Nucleus accumbens (tissue), 56 donors: ENCODE measurements around the gene INF2.
"Not testable (repeated sequence)": the region's sequence is repeated elsewhere in the genome, so short reads cannot be mapped to it uniquely, and the experiment has no call there.

Experiments used
- DNase-seq, 56 donors: peaks; one replicate each; lab custom pipeline; 2025; lab: John Stamatoyannopoulos, UW

INF2 gene

GRCh38 chr14:104714681-104715080 is 25.3 kb downstream of the INF2 start:
- no peak for DNase-seq

DNA sequence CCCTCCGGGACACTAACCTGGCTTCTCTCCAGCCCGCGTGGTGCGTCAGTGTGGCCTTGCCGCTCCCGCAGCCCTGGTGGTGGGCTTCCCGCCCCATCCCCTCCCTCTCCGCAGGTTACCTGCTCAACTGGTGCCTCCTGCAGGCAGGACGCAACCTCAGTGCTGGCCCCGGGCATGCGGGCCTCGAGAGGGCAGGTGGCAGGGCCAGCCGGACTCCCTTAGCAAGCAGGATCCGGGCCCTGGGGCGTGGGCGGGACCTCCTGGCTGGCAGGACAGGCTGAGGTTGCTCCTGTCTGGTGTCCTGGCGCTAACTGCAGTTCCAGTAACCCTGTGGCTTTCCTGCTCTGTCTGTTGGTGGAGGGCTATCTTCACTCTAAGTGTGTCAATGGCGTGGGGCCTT is 26.0 kb downstream of the INF2 start:
- DNase-seq = no peak

GRCh38 chr14:104715871-104716270 is 26.5 kb downstream of the INF2 start:
- no peak for DNase-seq

GRCh38 chr14:104717137-104717536 is 27.7 kb downstream of the INF2 start:
- peak in 2 of 56 donors; percentile 11 to 29 for DNase-seq

DNA sequence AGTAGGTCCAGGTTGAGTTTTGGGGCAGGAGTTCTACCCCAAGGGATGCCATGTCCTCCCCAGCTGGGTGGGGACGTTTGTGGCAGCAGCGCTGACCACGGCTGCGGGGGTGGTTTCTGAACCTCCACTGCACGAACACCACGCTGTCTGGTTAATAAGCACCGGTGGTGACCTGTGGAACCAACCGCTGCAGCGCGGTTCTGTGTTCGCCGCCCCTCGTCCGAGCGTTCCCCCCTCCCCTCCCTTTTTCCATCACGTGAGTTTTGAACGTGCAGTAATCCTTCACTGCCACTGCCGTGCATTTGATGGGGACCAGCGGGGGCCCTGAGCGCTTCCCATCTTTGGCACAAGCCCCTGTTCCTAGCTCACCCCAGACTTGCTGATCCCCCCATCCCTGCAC is 28.2 kb downstream of the INF2 start:
- DNase-seq = no peak

DNA sequence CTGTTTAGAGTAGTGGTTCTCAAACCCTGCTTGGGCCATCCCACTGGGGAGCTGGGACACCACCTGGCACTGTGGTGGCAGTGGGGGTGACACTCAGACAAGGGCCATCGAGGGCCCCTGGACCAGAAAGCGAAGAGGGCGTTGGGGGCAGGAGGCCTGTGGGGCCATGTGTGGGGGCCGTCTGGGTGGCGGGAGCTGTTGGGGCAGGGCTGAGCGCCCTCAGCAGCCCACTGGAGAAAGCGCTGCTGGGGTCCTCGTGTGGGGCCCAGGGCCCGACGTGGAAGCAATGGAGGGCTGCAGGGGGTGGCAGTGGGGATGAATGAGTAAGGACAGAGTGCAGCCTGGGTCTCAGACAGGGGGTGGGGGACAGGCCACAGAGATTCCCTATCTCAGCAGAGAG is 28.7 kb downstream of the INF2 start:
- DNase-seq = no peak

DNA sequence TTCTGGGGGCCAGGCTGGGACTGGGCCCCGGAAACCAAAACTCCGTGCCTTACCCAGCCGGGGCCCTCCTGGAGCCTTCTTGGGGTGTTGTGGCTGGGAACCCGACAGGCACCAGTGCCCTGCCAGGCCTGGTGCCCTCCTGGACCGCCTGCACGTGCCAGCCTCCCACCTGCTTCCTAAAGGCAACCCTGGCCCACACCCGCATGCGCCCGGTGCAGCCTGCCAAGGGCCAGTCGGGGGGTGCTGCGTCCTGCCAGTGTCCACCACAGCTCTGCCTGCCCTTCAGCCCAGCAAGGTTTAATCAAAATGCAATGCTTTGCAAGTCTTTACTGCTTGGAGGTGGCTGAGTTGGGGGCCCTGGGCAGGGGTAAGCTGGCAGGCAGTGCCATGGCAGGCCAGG is 29.5 kb downstream of the INF2 start:
- DNase-seq = no peak

GRCh38 chr14:104719343-104719742 is 29.9 kb downstream of the INF2 start:
- no peak for DNase-seq

DNA sequence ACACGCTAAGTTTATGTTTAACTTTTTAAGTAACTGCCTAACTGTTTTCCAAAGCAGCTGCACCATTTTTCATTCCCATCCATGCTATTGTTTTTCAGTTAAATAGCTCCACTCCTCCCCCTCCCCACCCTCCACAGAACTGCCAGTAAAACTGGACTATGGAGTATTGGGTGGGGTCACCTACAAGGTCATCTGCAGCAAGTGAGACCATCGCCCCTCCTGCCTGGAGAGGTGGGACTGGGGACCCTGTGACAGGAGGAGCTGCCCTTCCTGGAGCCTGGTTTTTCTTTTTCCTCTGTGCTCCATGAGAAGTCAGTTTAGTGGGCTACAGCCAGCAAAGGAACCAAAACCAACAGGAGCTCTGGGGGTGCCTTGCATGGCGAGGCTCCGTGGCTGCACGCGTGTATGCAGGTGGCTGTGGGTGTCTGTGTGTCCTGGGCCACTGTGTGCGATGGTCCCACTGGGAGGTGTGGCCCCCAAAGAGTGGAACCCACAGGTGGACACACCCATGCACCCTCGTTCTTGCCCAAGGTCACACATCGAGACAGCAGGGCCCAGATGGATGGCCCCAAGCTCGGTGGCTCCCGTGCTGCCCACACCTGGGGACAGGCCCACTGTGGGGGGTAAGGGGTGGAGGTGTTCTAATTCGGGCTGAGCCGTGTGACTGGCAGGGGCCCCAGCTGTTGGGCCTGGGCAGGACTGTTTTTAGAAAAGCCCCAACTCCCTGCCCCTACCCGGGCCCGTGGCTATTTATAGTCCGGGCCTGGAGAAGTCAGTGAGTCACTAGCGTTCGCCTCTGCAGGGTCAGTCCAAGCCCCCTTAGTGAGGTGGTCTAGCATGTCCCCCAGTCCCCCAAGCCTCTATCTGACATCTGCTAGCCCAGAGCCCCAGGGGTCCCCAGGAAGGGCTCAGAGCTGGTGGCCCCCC is 32.4 kb downstream of the INF2 start:
- DNase-seq = no peak

GRCh38 chr14:104722938-104723650 is 33.7 kb downstream of the INF2 start:
- no peak for DNase-seq

DNA sequence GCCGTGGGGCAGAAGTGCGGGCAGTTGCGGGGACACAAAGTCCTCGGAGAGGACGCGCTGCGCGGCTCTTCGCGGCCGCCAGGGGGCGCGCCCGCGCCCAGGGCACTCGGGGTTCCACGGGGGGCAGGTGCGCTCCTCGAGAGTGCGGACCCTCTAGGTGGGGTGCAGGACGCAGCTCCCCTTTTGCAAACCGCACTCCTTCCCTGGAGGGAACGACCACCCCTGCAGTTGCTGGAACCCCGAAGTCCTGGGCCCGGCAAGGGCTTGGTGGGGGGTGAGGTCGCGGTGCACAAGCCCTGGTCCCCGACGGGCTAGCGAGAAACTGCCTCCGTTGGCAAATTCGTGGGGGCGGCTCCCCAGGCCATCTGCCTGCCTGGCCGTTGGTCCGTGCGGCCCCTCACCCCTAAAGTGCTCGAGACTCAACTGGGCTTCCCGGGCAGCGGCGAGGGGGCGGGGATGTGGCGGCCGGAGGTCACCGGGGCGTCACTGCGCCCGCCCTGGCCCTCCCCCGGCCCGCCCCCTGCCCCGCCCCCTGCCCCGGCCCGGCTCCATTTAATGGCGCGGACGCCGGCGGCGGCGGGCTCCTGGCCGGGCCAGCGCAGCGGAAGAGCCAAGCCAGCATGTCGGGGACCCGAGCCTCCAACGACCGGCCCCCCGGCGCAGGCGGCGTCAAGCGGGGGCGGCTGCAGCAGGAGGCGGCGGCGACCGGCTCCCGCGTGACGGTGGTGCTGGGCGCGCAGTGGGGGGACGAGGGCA is 34.4 kb downstream of the INF2 start, which contains the start of gene ADSS1:
ADSS1 (plus strand) TSS at position 579 of the 756 bp plus-strand sequence; CDS start at position 621, 42 bp downstream.
- DNase-seq = peak in 38 of 56 donors; percentile 22 to 81 (median 51)

GRCh38 chr14:104724407-104724980 is 35.1 kb downstream of the INF2 start:
- DNase-seq = peak in 9 of 56 donors; percentile 19 to 81 (median 49)

DNA sequence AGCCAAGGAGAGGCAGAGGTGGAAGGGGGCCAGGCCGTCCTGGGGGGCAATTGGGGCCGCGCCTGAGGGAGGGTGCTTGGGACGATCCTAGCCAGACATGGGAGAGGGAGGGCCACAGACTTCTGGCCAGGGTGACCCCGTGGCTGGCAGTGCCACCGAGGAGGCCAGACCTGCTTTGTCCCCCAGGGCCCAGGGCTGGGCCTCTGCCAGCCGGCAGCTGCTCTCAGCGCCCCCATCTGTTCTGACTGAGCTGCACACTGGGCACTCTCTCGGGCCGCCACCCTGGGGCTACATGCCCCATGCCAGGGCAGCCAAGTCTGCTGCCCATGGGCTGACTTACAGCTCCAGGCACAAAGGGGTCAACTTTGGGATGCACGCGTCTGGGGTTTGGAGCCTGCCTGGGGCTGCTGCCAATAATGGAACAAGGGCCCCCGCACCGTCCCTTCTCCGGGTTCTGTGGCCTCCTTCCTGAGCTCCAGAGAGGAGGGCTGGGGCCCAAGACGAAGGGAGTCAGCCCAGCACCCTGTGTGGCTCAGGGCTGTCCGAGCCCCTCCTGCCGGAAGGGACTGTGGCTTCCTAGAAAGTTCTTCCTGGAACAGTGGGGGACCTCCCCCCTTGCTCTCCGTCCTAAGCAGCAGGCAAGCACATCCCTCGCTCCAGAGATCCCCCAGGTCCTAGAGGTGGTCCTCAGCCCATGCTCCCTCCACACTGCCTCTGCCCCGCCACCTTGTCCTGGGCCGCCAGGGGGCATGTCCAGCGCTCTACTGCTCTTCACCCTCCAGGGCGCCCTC is 35.8 kb downstream of the INF2 start:
- peak in 29 of 56 donors; percentile 17 to 81 (median 39) for DNase-seq

DNA sequence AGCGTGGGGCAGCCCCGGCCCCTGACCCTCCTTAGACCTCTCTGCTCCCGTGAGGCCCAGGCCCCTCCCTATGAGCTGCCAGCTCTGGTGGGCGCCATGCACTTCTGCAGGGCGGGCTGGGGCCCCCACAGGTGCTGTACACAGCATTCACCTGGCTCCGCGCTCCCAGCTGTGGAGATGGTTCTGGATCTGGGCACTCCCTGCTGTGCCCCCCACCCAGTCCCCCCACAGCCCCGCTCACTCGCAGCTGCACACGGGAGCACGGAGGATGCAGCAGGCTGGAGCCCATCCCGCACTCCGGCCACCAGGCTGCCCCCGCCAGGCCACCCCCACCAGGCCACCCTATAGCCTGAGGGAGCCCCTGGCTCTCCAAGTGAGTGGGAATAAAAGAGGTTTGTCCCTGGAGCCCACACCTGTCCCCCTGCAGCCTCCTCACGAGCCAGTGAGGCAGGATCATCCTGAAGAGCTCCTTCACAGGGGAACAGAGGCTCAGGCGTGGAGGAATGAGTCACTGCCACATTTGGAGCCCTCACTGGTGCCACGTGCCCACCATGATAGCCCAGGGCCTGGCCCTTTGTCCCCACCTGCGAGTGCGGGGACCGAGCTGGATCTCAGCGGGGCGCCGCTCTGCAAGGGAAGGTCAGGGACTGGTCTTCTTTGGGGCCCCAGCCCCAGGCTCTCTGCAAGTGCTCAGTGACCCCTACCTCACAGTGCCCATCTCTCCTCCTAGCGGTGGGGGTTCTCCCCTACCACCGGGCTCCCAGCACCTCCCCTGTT is 36.5 kb downstream of the INF2 start:
- no peak for DNase-seq

DNA sequence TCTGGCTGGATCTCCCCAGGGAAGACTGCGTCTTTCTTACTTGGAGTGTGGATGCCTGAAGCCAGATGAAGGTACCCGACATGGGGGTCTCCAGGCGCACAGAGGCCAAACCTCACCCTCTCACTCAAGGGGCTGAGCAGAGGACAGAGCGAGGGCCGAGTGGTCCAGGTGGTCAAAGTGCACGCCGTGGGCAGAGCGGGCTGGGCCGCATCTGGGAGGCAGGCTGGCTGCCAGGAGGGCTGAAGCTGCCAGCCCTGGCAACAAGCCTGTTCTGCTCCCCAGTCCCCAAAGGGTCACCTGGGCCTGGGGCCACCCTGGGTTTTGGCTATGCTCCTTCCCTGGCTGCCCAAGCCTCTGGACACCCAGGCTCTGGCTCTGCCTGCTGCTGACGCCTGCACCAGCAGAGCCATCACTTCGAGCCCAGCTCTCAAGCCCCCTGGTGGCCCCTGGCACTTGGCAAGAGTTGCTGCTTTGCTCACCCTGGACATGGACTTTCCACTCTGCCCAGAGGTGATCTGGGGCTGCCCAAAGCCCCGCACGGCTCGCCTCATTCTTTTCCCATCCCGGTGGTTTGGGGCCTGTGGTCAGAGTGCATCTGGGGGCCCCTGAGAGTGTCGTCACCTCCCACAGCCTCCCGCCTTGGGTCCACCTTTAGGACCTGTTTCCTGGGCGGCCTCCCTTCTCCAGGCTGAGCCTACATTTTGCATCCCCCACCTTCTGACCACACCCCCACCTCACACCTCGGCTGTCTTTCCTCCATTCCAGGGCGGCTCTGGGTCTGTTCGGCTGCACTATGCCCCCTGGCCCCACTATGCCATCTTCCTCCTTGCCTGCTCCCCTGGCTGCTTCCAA is 37.4 kb downstream of the INF2 start:
- DNase-seq = peak in 6 of 56 donors; percentile 11 to 41 (median 26)

DNA sequence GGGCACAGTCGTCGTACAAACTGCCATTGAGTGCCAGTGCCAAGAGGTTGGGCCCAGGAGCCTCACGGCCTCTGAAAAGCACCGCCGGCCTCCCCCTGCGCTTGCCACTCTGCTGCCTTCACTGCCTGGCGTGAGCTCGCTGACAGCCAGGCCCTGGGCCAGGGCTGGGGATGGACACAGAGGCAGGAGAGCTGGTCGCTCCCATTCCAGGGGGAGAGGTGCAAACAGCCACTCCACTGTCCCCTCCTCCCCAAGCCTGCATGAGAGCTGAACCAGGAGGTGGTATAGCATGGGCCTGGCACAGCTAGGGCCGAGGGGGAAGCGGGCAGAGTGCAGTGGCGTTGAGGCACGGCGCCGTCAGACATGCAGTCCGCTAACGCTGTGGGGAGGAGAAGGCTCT is 39.2 kb downstream of the INF2 start:
- no peak for DNase-seq

- not testable (repeated sequence) for DNase-seq
These were observed 39.9 kb downstream of the INF2 start for GRCh38 chr14:104729176-104729834.
